Hepatocyte (in vitro differentiated cells): Measurements from ENCODE around the gene ASIC1. TPM values are rescaled to one million over a fixed set of nuclear protein-coding genes. Genes with fewer than 3 reads are reported as not detected.

Source experiments
- DNase-seq: peaks from one replicate; pipeline ENCODE4 v3.0.0-alpha.2; 2016; ENCODE audit warnings: low spot score
- H2AFZ ChIP-seq: fragments of 200-600 bp; sonication (generic); 2 replicates; pipeline ENCODE4 v1.6.0; 2016; ENCODE audit warnings: antibody characterized with exemption, mild to moderate bottlenecking
- H3K27ac ChIP-seq: fragments of 200-600 bp; sonication (generic); 2 replicates; pipeline ENCODE4 v1.5.1; 2016; ENCODE audit warnings: mild to moderate bottlenecking
- H3K27me3 ChIP-seq: fragments of 200-600 bp; sonication (generic); 2 replicates; pipeline ENCODE4 v1.6.1; 2016
- H3K36me3 ChIP-seq: fragments of 200-600 bp; sonication (generic); replicated peaks from 2 replicates; pipeline ENCODE4 v1.5.1; 2016; ENCODE audit warnings: low read depth; ENCODE audit not compliant: insufficient read depth
- H3K4me1 ChIP-seq: fragments of 200-600 bp; sonication (generic); 2 replicates; pipeline ENCODE4 v1.5.1; 2016; ENCODE audit warnings: mild to moderate bottlenecking, moderate library complexity; ENCODE audit not compliant: insufficient read depth
- H3K4me2 ChIP-seq: fragments of 200-600 bp; sonication (generic); 2 replicates; pipeline ENCODE4 v1.6.0; 2016
- H3K4me3 ChIP-seq: fragments of 200-600 bp; sonication (generic); 2 replicates; pipeline ENCODE4 v1.5.1; 2016; ENCODE audit warnings: mild to moderate bottlenecking
- H3K79me2 ChIP-seq: fragments of 200-600 bp; sonication (generic); 2 replicates; pipeline ENCODE4 v1.6.0; 2017; ENCODE audit warnings: mild to moderate bottlenecking
- H3K9me2 ChIP-seq: fragments of 200-600 bp; sonication (generic); replicated peaks from 2 replicates; pipeline ENCODE4 v1.6.0; 2017; ENCODE audit warnings: mild to moderate bottlenecking; ENCODE audit not compliant: insufficient read depth
- H3K9me3 ChIP-seq: fragments of 200-600 bp; sonication (generic); 2 replicates; pipeline ENCODE4 v1.5.1; 2016; ENCODE audit warnings: low read depth, mild to moderate bottlenecking
- H4K20me1 ChIP-seq: fragments of 200-600 bp; sonication (generic); 2 replicates; pipeline ENCODE4 v1.6.0; 2016; ENCODE audit warnings: mild to moderate bottlenecking; ENCODE audit not compliant: insufficient read depth, poor library complexity, severe bottlenecking
- EZH2 ChIP-seq: fragments of 200-600 bp; sonication (generic); IDR thresholded peaks from 2 replicates; pipeline ENCODE4 v1.6.1; 2016; ENCODE audit warnings: antibody characterized with exemption, mild to moderate bottlenecking, borderline replicate concordance
- EZH2phosphoT487 ChIP-seq: fragments of 200-600 bp; sonication (generic); IDR thresholded peaks from one replicate; pipeline ENCODE4 v1.6.1; 2018; ENCODE audit warnings: antibody characterized with exemption, mild to moderate bottlenecking, low read depth, moderate library complexity; ENCODE audit not compliant: unreplicated experiment, severe bottlenecking
- WGBS: methylation state at CpG from one replicate; pipeline ENCODE4 v1.1.6; 2016; ENCODE audit warnings: low lambda C conversion rate; ENCODE audit errors: missing lambda C conversion rate; 5-methylcytosine and 5-hydroxymethylcytosine counted together
- polyA plus RNA-seq: library from polyadenylated mRNA; unstranded; fragments of >200 nt; fragmentation: Nextera tagmentation; extraction: Ambion mirVana; gene quantifications from 2 replicates; pipeline ENCODE4 v1.2.1, GENCODE V29; 2016
- total RNA-seq: library from RNA; depleted of rRNA; stranded (reverse); fragments of >200 nt; gene quantifications from 2 replicates; pipeline ENCODE4 v1.2.3, GENCODE V29; 2014
- TF ChIP-seq, protein P1 (sequence below): fragments of 200-600 bp; sonication (generic); IDR thresholded peaks from 2 replicates; pipeline ENCODE4 v1.5.1; 2016; ENCODE audit warnings: antibody characterized with exemption, mild to moderate bottlenecking; ENCODE audit not compliant: poor library complexity

ASIC1 gene
- total and polyA plus RNA-seq, 2 experiments from 2014 or later: 2.4 to 4.6 TPM

DNA sequence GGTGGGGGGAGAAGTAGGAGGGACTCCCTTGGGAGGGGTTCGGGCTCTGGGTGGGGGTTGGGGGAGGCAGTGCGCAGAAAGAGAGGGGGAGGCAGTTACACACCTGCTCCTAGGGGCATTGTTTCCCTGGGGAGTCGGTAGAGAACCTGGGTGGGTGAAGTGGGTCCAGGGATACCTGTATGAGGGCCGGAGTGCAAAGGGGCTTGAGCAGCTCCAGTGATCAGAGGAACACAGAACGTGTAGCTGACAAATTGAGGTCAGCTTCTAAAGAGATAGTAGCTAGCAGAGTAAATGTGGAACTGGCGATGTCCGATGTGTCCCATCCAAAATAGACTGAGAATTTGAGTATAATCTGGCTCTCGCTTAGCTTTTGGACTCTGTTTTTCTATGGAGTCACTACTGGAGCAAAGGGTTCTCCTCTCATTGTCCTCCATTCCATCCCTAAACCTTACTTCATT is 28.2 kb downstream of the ASIC1 start:
- 26% methylated on average over 5 of the region's 8 CpGs for WGBS
- H3K27ac ChIP-seq: peak overlapping the region; percentile 96
- H3K4me1 ChIP-seq: peaks cover 19% of the 10 kb centered on the region
- H4K20me1 ChIP-seq: peaks cover 9% of the 10 kb centered on the region
- no peaks in the 10 kb centered on the region for H3K36me3 ChIP-seq
- H3K9me3 ChIP-seq: no peaks in the 10 kb centered on the region
- no peak for DNase-seq
- H3K9me2 ChIP-seq: no peaks in the 10 kb centered on the region
- H2AFZ ChIP-seq: peak overlapping the region; percentile 69
- TF ChIP-seq, protein P1, sequence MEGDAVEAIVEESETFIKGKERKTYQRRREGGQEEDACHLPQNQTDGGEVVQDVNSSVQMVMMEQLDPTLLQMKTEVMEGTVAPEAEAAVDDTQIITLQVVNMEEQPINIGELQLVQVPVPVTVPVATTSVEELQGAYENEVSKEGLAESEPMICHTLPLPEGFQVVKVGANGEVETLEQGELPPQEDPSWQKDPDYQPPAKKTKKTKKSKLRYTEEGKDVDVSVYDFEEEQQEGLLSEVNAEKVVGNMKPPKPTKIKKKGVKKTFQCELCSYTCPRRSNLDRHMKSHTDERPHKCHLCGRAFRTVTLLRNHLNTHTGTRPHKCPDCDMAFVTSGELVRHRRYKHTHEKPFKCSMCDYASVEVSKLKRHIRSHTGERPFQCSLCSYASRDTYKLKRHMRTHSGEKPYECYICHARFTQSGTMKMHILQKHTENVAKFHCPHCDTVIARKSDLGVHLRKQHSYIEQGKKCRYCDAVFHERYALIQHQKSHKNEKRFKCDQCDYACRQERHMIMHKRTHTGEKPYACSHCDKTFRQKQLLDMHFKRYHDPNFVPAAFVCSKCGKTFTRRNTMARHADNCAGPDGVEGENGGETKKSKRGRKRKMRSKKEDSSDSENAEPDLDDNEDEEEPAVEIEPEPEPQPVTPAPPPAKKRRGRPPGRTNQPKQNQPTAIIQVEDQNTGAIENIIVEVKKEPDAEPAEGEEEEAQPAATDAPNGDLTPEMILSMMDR: no peak
- TF ChIP-seq EZH2 (no peak), EZH2phosphoT487 (no peak)
- peak overlapping the region; percentile 78 for H3K4me3 ChIP-seq
- peaks cover 15% of the 10 kb centered on the region for H3K79me2 ChIP-seq
- H3K27me3 ChIP-seq: no peaks in the 10 kb centered on the region
- peak overlapping the region; percentile 76 for H3K4me2 ChIP-seq

- 80% methylated on average over 5 of the region's 5 CpGs for WGBS
- H4K20me1 ChIP-seq: peaks cover 9% of the 10 kb centered on the region
- TF ChIP-seq, protein P1: no peak
- no peak for TF ChIP-seq EZH2
- no peak for TF ChIP-seq EZH2phosphoT487
- no peak for DNase-seq
- H3K36me3 ChIP-seq: no peaks in the 10 kb centered on the region
- H3K4me1 ChIP-seq: peaks cover 19% of the 10 kb centered on the region
- H3K4me3 ChIP-seq: no peak overlapping the region
- no peaks in the 10 kb centered on the region for H3K27me3 ChIP-seq
- peak overlapping the region; percentile 96 for H3K27ac ChIP-seq
- H3K9me3 ChIP-seq: no peaks in the 10 kb centered on the region
- H3K9me2 ChIP-seq: no peaks in the 10 kb centered on the region
- peak overlapping the region; percentile 76 for H3K4me2 ChIP-seq
- peaks cover 15% of the 10 kb centered on the region for H3K79me2 ChIP-seq
- no peak overlapping the region for H2AFZ ChIP-seq
Measured at GRCh38 chr12:50086148-50086547, 28.8 kb downstream of the ASIC1 start.

DNA sequence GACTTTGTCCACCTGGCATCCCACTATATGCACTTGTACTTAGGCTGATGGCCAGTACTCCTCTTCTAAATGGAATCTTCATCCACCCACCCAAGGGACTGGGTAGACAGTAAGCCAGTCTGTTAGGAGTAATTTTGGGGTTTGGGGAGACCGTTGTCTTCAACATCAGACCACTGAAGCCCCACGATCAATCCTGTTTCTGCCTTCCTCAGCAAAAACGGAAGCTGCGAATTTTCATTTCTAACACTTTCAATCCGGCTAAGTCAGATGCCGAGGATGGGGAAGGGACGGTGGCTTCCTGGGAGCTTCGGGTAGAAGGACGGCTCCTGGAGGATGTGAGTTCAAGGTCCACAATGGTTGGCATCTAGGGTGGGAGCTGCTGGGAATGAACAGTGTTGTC is 29.8 kb downstream of the ASIC1 start:
- Histone ChIP-seq H2AFZ (no peak overlapping the region), H3K36me3 (no peaks in the 10 kb centered on the region), H3K79me2 (peaks cover 15% of the 10 kb centered on the region), H3K4me2 (no peak overlapping the region), H3K27ac (no peak overlapping the region), H3K4me3 (no peak overlapping the region), H3K27me3 (no peaks in the 10 kb centered on the region), H3K9me2 (no peaks in the 10 kb centered on the region), H3K4me1 (peaks cover 13% of the 10 kb centered on the region), H3K9me3 (no peaks in the 10 kb centered on the region), H4K20me1 (peaks cover 9% of the 10 kb centered on the region)
- no peak for TF ChIP-seq EZH2phosphoT487
- no peak for TF ChIP-seq EZH2
- TF ChIP-seq, protein P1: no peak
- WGBS: 91% methylated on average over 9 of the region's 9 CpGs
- no peak for DNase-seq
